Activated CD4-positive, alpha-beta T cell treated with anti-CD3 and anti-CD28 coated beads for 4 hours (primary cell): ENCODE measurements around the gene ZNF24.

Experiments used
- DNase-seq, 2 donors: peaks; one replicate each; pipeline ENCODE4 v3.0.0-alpha.2; 2020

The ZNF24 gene

GRCh38 chr18:35343936-35344735 is at the start of gene ZNF24:
ZNF24 (minus strand) TSS chr18:35344420; CDS start chr18:35340650, 3,770 bp downstream.
- peak; percentile 89 to 90 for DNase-seq

- no peak for DNase-seq
Measured at GRCh38 chr18:35393716-35394115, 49.5 kb upstream of the ZNF24 start.

- DNase-seq: no peak
Measured at GRCh38 chr18:35392375-35392774, 48.2 kb upstream of the ZNF24 start.

- DNase-seq: no peak
Measured at GRCh38 chr18:35390951-35391700, 46.9 kb upstream of the ZNF24 start.

GRCh38 chr18:35389095-35389618 is 44.9 kb upstream of the ZNF24 start:
- no peak for DNase-seq

- DNase-seq: no peak
Measured at GRCh38 chr18:35387152-35387571, 42.9 kb upstream of the ZNF24 start.

GRCh38 chr18:35386600-35387100 is 42.4 kb upstream of the ZNF24 start:
- DNase-seq: peak; percentile 61 to 62

GRCh38 chr18:35383136-35383535 is 38.9 kb upstream of the ZNF24 start:
- DNase-seq: no peak

- DNase-seq: no peak
Measured at GRCh38 chr18:35379421-35379820, 35.2 kb upstream of the ZNF24 start.

- DNase-seq: no peak
Measured at GRCh38 chr18:35378574-35378896, 34.3 kb upstream of the ZNF24 start.

- no peak for DNase-seq
Measured at GRCh38 chr18:35377875-35378573, 33.8 kb upstream of the ZNF24 start.

GRCh38 chr18:35376742-35377695 is 32.8 kb upstream of the ZNF24 start, which contains the start of gene ZNF396:
ZNF396 (minus strand) TSS chr18:35377337; CDS start chr18:35374292, 3,045 bp downstream.
- DNase-seq: peak; percentile 58 to 62

GRCh38 chr18:35376393-35376741 is 32.1 kb upstream of the ZNF24 start:
- DNase-seq: peak in 1 of 2 donors; percentile 9

- no peak for DNase-seq
Measured at GRCh38 chr18:35374708-35375107, 30.5 kb upstream of the ZNF24 start.

- DNase-seq: no peak
Measured at GRCh38 chr18:35371412-35372195, 27.4 kb upstream of the ZNF24 start.

GRCh38 chr18:35369126-35369525 is 24.9 kb upstream of the ZNF24 start:
- DNase-seq: no peak

GRCh38 chr18:35368595-35368994 is 24.4 kb upstream of the ZNF24 start:
- DNase-seq: no peak

GRCh38 chr18:35362531-35362930 is 18.3 kb upstream of the ZNF24 start:
- DNase-seq: no peak

- no peak for DNase-seq
Measured at GRCh38 chr18:35361570-35362321, 17.5 kb upstream of the ZNF24 start.

- peak; percentile 48 to 55 for DNase-seq
Measured at GRCh38 chr18:35355140-35355618, 11.0 kb upstream of the ZNF24 start.
